DMS153 treated with DMSO at 0.1 percent for 48 hours (cell line): ENCODE data around the gene EPHA8.

Source experiments
- DNase-seq: peaks from one replicate; lab custom pipeline; 2025; ENCODE audit not compliant: unreplicated experiment; lab: John Stamatoyannopoulos, UW

The EPHA8 gene

GRCh38 chr1:22613572-22613918 is 50.3 kb downstream of the EPHA8 start:
- no peak for DNase-seq

DNA sequence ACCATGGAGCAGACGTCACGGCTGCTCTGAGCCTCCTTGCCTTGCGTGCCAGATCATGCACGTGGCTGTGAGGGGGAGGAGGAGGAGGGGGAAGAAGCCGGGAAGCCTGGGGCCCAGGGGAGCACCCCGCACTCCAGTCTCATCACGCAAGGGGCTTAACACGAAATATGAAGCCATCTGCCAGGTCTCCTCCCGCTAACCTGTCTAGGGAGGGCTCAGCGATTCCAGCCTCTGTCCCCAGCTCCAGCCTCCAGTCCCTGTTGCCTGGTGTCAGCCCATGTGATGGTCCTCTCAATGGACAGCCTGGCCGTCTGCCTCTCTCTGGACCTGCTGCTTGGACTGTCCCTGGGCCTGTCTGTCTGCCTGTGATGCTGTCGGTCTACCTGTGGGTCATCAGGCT is 50.7 kb downstream of the EPHA8 start:
- DNase-seq = no peak

- no peak for DNase-seq
Observed at GRCh38 chr1:22615886-22616285, 52.6 kb downstream of the EPHA8 start.

DNA sequence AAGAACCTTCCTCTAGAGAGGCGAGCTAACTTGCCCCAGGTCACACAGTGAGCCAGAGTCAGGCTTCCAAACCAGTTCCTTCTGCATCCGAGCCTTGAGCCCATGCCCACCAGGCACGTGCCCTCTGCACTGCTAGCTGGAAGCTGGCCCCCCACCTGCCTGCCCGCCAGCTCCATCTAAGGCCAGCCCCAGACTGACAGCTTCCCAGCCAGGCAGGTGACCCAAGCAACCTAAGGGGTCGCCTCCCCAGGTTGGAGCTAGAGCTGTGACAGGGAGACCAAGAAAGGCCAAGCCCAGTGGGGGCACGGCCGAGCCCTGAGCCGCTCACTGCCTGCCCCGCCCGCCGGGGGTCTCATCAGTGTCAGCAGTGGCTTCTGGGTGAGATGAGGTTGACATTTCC is 53.3 kb downstream of the EPHA8 start:
- no peak for DNase-seq

GRCh38 chr1:22618056-22618455 is 54.8 kb downstream of the EPHA8 start:
- peak; percentile 20 for DNase-seq

DNA sequence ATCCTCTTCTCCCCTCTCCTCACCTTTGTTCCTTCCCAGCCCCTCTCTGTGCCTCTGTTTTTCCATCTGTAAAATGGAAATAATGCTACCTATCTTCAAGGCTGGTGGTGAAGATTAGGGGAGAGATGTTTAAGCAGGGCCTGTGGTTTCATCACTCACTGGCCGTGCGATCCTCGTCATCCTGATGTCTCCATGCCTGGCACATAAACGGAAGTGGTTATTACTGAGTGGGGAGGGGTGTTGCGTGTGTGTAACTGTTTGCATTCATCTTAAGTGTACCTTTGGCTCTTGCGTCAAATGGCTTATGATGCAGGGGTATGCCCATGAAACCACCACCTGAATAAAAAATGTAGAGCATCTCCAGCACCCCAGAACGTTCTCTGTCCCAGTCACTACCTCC is 56.0 kb downstream of the EPHA8 start:
- DNase-seq = no peak

DNA sequence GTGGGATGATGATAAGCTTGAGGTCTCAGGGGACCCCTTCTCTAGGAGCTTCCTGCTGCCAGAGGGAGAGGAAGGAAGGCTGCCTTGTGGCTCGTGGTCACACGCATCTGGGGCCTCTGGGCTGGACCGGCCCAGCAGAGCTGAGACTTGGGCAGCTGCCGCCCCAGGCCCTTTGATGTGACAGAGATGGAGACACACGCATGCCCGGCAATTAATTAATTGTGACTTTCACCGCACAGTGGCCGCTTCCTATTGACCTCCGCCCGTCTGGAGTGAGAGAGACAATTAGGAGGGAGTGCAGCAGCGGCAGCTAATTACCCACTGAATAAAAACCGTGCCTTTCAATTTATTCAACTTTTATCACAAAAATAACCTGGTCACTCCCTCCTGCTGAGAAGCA is 56.5 kb downstream of the EPHA8 start:
- DNase-seq = no peak

DNA sequence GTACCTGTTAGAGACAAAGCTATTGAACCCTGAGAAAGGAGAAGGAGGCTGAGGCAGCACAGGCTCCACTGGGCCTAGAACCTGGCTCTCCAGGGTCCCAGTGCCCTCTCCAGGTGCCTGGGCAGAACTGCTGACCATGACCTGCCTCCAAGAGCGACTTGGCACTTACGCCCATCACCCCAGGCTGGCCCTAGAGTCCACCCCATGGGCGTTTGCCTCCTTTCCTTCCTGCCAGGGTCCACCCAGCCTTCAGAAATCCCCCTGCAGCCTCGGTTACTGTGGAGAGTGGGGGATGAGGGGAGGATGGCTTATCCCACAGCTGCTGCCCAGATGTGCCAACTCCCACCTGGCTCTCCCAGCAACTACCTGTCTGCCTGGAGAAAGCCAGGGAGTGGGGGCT is 58.5 kb downstream of the EPHA8 start:
- DNase-seq = no peak

DNA sequence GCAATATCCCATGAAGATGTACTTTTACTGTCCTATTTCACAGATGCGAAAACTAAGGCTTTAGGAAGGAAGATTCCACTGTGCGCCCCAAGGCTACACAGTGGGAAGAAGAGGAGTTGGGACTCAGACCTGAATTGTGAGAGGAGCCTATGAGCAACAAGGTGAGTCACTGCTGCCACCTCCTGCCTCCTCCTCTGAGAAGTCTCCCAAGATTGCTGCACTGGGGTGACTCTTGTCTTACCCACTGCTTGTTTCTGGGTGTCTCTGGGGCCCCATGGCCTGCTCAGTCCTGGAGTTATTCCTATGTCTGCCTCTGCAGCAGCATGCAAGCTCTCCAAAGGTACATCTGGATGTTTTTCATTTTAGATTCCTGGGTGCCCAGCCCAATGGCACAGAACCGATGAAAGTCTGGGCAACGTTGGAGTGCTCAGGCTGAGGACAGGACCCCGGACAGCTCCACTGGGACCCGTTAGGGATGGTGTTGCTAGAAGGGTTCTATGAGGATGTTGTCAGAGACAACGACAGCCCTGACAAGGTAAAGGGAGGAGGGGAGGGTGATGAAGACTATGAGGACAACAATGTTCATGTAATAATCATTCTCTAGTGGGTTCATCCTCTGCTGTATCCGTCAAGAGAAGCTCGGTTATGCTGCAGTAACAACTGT is 62.1 kb downstream of the EPHA8 start:
- DNase-seq = no peak

DNA sequence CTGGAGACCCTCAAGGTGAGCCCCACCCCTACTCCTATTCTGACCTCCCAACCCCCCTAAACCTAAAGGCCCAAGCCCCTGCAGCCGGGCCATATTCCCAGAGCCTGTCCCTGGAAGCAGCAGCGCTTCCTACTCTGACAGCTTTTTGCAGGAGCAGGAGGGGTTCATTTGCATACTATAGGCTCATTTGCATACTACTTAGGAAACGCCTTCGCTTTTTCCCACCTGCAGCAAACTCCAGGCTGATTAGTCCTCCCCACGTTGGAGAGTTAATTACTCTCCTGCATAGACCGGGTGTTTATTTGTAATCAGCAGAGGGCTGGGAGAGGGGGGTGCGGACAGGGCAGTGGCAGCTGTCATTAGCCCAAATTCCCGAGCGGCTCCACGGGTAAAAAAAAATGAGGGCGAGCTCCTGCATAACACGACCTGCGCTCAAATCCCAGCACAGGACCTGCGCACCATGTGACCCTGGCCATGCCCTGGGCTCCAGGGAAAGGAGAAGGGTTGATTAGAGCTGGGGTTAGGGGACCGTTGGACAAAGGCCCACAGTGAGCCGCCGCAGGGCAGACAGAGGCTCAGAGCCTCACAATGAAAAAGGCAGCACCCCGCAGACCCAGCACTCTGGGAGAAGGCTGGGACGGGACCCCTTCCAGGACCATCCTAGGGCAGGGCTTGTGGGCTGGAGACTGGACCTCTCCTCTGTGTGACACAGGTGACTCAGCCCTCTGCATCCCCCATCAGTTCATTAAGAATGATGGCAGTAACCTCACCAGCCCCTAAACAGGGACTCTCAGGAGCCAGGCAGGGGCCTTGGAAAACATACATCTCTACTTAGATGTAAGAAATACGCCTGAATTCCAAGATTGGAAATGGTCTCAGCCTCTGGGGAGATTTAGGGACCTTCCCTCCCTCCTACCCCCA is 63.2 kb downstream of the EPHA8 start:
- DNase-seq = no peak

GRCh38 chr1:22627331-22627730 is 64.0 kb downstream of the EPHA8 start:
- DNase-seq = no peak

- no peak for DNase-seq
Observed at GRCh38 chr1:22628698-22629444, 65.6 kb downstream of the EPHA8 start.

- no peak for DNase-seq
Observed at GRCh38 chr1:22629886-22630285, 66.6 kb downstream of the EPHA8 start.

DNA sequence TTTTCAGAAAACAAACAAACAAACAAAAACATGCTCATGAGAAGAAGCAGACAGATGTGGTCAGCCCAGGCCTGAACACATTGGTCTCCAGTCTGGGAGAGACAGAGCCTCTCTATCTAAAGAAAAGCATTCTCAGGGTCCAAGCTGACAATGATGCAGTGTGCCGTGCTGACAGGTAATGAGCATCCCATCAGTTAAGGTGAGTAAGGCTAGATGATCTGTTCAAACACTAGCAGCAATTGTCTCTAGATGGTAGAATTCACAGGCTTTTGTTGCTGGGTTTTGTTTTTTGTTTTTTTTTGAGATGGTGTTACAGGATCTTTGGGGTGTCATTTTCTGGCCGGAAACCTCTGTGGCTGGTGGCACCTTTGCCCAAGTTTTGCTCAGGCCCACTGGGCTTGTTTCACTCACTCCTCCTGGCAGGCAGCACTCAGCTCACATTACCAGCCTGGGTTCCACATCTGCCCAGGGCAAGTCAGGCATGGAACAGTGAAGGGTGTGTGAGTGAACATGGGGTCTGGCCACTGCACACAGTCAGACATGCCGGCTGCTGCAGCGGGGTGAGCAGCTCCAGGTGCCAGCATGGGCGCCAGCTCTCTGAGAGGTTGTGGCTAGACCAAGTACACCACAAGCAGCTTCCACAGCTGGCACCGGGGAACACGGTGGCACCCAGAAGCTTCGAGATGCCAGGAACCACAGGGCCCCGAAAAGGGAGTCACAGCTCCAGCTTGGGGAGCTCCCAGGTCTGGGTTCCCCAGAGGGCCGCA is 70.6 kb downstream of the EPHA8 start:
- DNase-seq = no peak

GRCh38 chr1:22635436-22635835 is 72.1 kb downstream of the EPHA8 start:
- no peak for DNase-seq

GRCh38 chr1:22636353-22636752 is 73.1 kb downstream of the EPHA8 start, which contains the start of gene C1QA:
Gene C1QA (plus strand): TSS chr1:22636628. CDS start chr1:22637617, 989 bp downstream.
- no peak for DNase-seq

DNA sequence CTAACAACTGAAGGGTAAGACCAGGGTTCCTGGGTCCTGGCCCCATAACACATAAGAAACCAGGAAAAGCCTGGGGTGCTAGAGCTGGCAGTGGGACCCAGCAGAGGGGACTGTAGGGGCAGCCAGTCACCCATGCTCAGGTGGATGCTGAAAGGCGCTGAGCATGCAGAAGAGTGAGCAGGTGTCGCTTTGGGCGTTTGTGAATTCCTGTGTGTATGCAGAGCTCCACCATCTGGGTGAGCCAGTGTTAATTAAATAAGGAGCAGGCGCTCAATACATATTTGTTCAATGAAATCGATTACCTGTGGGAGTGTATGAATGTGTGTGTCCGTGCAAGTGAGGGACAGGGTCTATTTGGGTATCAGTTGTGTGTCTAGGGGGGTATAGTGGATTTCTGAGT is 73.6 kb downstream of the EPHA8 start:
- no peak for DNase-seq

DNA sequence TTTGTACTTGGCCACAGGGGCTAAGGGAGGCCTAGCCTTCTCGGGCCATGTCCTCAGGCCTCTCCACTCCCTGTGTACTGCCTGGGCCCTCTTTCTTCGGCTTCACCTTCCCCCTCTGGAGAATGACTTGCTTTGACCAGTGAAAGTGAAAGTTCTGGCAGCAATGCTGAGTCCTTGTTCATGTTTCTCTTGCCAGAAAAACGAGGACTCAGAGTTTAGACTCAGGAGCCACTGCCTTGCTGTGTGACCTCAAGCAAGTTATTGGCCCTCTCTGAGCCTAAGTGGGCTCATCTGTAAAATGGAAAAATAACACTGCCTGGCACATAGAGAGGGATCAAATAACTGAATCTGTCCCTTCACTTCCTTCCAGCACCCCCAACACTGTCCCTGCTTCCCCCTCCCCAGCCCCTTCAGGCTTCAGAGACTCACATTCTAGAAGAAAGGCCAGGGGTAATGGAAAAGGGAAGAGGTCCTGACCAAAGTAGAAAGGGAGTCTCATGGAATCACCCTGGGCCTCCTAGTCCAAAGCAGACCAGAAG is 74.7 kb downstream of the EPHA8 start:
- no peak for DNase-seq

DNA sequence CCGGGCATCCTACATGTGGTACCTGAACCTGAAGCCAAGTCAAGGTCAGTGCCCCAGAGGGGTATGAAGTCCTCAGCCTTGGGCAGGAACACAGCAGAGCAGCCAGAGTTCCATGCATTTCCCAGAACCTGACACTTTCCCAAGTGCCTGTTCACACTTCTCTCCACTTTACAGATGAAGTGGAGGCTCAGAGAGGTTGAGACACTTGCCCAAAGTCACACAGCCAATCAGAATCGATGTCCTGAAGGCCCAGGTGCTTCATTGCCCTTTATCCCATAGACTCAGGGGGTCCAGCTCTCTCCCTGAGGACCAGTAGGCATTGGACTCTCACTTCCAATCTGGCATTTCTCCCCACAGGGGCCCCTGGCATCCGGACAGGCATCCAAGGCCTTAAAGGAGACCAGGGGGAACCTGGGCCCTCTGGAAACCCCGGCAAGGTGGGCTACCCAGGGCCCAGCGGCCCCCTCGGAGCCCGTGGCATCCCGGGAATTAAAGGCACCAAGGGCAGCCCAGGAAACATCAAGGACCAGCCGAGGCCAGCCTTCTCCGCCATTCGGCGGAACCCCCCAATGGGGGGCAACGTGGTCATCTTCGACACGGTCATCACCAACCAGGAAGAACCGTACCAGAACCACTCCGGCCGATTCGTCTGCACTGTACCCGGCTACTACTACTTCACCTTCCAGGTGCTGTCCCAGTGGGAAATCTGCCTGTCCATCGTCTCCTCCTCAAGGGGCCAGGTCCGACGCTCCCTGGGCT is 75.4 kb downstream of the EPHA8 start:
- no peak for DNase-seq

GRCh38 chr1:22639286-22639685 is 76.0 kb downstream of the EPHA8 start:
- DNase-seq = no peak
